NCI-H2171 treated with DMSO at 0.1 percent for 48 hours (cell line): ENCODE measurements around the gene PSTPIP1.

Source experiments
- DNase-seq: peaks from one replicate; lab custom pipeline; 2025; lab: John Stamatoyannopoulos, UW

PSTPIP1 gene

GRCh38 chr15:76998663-76999285 is 3.8 kb downstream of the PSTPIP1 start:
- no peak for DNase-seq

DNA sequence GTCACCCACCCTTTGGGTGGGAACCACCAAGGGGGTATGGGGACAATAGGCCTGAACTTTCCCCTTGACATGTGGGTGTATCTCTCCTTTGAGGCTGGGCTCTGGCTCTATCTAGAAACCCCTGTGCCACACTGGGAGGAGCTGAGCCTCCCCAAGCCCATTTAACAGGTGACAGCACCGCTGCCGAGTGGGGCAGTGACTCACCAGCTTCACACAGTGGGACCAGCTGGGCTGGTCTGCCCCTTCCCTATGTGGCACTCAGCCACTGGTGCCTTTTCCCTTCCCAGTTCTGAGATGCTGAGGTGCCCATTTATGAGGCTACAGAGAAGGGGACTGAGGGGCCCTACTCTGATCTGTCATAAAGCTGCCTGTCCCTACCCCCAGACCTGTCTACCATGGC is 5.1 kb downstream of the PSTPIP1 start:
- no peak for DNase-seq

DNA sequence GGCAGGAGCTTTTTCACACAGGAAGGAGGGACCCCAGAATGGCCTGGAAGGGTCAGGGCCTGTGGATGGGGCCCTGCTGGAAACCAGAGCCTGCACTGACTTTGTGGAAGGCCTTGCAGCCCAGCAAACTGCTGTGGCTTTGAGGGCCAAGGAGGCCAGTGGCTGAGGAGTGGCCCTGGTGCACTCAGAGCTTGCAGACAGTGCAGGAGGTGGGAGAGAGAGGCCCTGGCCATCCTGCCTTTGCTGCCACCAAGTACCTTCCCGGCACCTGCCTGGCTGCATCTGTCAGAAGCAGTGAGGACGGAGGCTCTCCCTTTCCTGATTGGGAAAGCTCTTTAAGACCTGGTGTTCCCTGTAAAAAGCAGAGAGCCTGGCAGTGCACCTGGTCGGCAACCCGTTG is 6.4 kb downstream of the PSTPIP1 start:
- DNase-seq, result no peak

DNA sequence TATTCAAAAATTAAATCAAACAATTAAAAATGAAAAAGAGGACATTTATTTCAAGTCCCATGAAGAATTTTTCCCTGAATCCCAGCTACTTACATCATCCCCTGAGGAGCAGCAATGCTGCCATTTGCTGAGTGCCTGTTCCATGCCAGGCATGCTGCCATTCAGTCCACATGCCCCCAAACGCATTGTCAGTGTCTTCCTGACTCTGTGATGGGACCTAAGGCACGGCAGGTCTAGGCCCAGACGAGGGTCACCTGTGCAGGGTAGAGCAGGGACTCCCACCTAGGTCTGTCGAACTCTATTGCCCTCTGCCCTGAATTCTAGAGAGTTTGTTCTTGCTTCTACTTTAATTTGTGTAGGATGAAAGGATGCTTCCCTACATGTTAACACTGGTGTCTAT is 7.0 kb downstream of the PSTPIP1 start:
- DNase-seq, result no peak

DNA sequence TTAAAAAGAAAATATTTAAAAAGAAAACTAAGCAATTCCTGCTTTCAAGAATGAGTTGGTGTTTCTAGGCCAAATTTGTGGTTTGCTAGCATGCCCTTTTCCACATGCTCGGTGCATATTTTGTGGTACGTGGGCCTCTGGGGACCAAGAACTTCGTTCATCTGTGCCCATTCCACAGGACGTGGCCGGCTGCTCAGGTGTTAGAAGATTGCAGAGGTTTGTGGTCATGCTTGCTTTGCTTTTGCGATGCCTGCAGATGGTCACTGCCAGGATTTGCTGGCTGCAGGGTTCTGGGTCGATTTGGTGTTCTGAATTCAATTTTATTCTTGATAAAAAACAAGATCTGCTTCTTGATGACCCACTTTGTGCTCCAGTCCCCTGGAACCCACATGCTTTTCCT is 7.5 kb downstream of the PSTPIP1 start:
- DNase-seq, result no peak

- DNase-seq, result no peak
Observed at GRCh38 chr15:77002954-77003912, 8.3 kb downstream of the PSTPIP1 start.

DNA sequence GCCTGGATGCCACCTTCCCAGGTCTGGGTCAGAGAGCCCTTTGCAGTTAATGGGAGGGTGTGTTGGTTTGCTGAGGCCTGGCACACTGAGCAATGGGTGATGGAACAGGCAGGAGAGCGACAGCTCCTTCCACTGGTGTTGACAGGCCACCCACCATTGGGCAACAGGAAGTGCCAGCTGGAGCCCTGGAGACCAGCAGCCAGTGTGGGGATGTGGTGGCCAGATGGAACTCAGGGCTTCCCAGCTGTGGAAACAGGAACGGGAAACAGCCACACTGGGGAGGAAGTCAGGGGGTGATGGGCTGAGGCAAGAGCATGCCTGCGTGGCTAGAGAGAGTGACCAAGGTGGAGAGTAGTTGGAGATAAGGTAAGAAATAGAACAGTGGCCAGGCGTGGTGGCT is 9.3 kb downstream of the PSTPIP1 start:
- DNase-seq, result no peak

DNA sequence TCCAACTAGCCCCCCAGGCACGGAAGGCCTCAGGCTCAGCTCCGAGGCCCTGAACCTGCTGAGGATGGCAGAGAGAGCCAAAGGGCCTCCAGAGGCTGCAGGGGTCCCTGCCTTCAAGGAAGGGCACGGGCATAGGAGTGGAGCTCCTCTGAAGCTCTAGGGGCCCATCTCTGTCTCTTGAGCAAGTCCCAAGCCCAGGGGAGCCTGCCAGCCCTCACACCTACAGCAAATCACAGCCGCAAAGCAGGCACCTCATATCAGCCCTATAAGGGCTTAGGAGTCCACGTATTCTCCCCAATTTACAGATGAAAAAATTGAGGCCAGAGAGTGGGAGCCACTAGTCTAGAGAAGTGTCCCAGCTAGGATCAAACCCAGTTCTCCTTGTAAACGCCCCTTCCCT is 14.2 kb downstream of the PSTPIP1 start:
- no peak for DNase-seq

DNA sequence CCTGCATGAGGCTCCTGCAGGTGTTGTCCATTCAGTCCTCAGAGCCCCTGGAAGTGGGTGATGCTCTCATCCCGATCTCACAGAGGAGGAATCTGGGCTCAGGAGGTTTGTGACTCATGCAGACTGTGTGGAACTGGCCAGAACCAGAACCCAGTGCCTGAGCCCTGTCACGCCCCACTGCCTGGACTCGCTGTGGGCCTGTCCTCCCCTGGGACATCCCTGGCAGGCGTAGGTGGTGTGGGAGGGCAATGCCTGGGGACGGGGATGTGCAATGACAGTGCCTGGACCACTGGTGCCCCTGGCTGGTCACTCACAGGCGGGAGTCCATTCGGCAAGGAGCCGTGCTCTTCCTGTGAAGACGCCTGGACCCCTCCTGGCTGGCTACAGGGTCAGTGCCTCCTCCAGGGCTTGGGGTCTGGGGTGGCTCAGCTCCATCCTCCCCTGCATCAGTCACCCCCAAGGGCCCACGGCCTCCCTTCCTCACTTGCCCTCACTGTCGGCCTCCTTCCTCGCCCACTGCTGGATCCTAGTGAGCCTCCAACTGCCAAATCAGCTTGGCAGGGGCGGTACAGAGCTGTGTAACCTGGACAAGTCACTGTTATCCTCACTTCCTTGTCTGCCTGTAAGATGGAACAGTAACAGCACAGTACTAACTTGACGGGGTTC is 14.9 kb downstream of the PSTPIP1 start:
- no peak for DNase-seq

GRCh38 chr15:77010312-77010686 is 15.4 kb downstream of the PSTPIP1 start:
- DNase-seq, result no peak

- no peak for DNase-seq
Observed at GRCh38 chr15:77010857-77011256, 15.9 kb downstream of the PSTPIP1 start.

GRCh38 chr15:77012117-77012712 is 17.3 kb downstream of the PSTPIP1 start:
- no peak for DNase-seq

- no peak for DNase-seq
Observed at GRCh38 chr15:77012868-77013267, 17.9 kb downstream of the PSTPIP1 start.

DNA sequence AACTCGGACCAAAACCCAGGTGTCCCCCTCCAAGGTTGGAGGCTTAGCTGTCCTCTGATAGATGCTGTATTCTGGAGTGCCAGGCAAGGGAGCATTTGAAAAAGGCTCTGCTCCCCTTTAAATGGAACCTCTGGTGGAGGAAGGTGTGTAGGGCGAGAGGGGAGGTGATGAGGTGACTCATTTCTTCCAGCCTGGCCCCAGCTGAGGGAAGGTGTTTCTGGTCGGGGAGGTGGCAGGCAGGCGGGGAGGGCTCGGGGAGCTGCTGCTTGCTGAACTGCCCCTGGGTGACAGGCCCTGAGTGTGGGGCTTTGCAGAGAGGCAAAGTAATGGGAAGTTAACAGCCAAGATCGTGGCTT is 18.8 kb downstream of the PSTPIP1 start:
- no peak for DNase-seq

- no peak for DNase-seq
Observed at GRCh38 chr15:77014132-77015081, 19.5 kb downstream of the PSTPIP1 start.

GRCh38 chr15:77015646-77016320 is 20.9 kb downstream of the PSTPIP1 start:
- no peak for DNase-seq

DNA sequence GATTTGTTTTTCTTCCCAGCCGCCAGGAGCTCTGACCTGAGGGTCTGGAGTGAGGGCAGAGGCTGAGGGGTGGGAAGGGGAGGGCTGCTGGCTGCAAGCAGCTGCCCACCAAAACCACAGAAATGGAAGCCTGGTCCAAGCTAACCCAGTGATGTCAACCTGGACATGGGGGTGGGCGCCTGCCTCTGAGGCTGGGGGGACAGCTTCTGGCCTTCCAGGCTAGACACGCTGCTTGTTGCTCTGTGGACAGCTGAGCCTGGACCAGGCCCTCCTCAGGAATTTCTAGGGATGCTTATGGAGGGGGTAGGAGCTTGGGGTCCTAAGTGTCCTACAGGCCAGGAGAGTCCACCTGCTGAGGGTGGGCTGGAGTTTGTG is 21.4 kb downstream of the PSTPIP1 start:
- no peak for DNase-seq

DNA sequence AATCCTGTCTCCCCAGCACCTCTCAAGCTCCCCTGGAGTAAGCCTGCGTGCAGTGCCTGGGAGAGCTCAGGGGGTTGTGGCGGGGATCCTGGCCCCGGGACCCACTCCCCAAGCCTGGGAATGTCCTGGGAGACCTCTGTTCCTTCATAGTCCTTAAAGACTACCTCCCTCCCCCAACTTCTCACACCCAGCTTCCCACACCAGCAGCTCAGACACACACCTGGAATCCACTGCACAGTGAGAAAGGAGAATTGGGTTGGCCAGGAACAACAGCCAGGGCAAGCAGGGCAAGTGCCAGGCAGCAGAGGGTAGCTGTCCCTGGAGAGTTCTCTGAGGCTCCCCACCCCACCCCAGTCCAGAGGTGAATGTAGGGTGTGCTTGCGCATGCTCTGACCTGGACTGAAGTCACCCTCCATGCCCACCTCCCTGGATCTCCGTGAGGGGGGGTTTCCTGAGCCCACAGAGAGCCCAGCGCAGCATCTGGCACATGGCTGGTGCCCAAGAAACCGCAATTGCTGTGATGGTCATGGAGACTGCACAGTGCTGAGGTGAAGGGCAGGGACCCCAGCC is 22.2 kb downstream of the PSTPIP1 start:
- DNase-seq, result no peak

GRCh38 chr15:77017761-77018720 is 23.1 kb downstream of the PSTPIP1 start:
- DNase-seq, result no peak
